Lower leg skin (tissue), 3 donors: ENCODE data around the gene C1QB.

Experiments
- POLR2A ChIP-seq, 2 donors: fragments of 450-650 bp; IDR thresholded peaks; one replicate each; pipeline ENCODE4 v1.6.1; 2016 to 2017; ENCODE audit warnings: antibody characterized with exemption in 2 of 2, mild to moderate bottlenecking in 1 of 2, moderate library complexity in 1 of 2
- TF ChIP-seq, protein P1 (sequence below), 3 donors: fragments of 450-650 bp; IDR thresholded peaks; one replicate each; pipeline ENCODE4 v1.5.1; 2016; ENCODE audit warnings: antibody characterized with exemption in 3 of 3, mild to moderate bottlenecking in 3 of 3, moderate library complexity in 2 of 3

DNA sequence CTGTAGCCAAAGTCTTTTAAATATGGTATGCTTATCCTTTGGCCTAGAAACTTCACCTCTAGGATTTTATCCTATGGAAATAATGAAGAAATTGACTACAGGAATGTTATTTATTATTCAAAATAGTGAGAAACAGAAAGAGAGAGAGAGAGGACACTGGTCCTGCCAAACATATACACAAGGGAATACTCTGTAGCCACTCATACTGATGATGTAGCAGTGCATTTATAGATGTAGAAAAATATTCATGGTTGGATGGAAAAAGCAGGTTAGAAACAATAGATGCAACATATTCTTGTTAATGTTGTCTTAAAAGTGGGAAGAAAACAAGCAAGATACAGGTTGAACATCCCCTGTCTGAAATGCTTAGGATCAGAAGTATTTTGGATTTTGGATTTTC lies 35.4 kb downstream of the C1QB start:
- TF ChIP-seq, protein P1, sequence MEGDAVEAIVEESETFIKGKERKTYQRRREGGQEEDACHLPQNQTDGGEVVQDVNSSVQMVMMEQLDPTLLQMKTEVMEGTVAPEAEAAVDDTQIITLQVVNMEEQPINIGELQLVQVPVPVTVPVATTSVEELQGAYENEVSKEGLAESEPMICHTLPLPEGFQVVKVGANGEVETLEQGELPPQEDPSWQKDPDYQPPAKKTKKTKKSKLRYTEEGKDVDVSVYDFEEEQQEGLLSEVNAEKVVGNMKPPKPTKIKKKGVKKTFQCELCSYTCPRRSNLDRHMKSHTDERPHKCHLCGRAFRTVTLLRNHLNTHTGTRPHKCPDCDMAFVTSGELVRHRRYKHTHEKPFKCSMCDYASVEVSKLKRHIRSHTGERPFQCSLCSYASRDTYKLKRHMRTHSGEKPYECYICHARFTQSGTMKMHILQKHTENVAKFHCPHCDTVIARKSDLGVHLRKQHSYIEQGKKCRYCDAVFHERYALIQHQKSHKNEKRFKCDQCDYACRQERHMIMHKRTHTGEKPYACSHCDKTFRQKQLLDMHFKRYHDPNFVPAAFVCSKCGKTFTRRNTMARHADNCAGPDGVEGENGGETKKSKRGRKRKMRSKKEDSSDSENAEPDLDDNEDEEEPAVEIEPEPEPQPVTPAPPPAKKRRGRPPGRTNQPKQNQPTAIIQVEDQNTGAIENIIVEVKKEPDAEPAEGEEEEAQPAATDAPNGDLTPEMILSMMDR (IDR thresholded peaks at IDR 0.05): no peak
- TF ChIP-seq POLR2A (IDR thresholded peaks at IDR 0.05): no peak
